ENCODE data around the gene LRBA.
"Not testable (repeated sequence)": the region's sequence is repeated elsewhere in the genome, so short reads cannot be mapped to it uniquely, and the experiment has no call there.

LRBA gene

DNA sequence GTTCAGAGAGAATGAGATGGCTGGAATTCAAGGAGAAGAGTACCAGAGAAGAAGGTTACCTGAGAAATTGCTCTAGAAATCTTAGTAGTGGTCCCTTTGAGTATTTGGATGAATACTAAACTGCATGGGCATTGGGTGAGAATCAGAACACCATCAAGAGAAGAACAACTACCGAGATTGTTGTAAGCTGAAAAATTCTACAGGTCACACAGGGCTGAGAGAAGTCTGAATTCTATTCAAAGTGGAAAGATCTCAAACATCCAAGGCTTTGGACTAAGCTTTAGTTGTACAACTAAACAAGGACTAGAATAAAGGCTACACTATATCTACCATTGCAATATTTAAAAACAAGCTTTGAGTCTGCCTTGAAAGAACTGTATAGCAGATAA is 40.8 kb downstream of the LRBA start:
- DNase-seq = no peak

DNA sequence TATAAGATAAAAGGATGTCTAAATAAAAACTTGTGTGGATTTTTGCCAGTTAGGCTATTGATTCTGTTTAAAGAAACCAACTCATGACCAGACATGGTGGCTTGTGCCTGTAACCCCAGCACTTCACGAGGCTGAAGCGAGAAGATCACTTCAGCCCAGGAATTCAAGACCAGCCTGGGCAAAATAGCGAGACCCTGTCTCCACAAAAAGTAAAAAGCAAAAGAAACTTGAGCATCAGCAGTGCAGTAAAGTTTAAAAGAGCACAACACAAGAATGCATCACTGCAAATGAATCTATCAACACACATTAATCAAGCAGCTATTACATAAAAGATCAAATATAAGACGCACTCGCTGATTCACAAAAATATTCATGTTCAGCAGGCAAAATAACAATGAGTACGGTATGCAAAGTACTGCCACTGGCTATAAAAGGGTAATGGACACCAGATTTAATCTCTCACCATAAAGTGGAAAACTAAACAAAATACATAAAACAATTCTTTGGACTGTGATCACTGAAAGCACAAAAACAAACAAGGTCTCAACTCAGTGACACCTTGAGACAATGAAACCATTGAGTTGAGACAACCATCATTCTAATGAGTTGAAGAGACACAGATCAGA is 41.3 kb downstream of the LRBA start:
- no peak for DNase-seq

DNA sequence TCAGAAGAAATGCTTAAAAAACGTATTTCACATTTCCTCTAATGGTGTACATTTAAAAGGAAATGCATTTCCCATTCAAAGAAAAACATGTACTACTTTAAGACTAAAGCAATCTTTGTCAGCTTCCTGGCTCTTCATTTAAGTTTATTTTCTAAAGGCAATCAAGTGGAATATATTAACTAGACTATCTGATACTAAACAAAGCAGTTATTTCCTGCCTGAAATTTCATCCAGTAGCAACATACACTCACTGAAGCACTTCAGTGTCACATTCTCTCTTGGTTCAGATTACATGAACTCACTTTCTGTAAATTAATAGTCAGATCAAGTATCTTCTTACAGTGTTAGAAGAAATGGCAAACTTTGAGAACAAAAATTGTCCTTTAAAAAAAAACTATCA is 42.5 kb downstream of the LRBA start:
- DNase-seq = no peak

DNA sequence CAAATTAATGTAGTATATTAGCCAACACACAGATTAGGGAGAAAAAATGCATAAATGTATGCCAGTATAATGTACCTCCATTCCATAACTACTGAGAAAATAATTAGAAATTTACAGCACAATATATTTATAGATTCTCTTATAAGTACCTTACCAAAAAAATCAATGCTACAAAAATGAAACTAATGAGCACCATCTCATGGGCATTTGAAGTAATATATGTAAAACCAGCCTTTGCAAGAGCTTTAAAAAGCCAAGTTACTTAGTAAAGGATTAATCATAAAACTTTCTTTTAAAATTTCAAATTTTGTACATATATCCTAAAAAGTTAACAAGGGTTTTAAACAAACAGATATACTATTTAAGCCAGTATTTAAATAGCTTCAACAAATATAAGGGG is 43.2 kb downstream of the LRBA start:
- DNase-seq = no peak

DNA sequence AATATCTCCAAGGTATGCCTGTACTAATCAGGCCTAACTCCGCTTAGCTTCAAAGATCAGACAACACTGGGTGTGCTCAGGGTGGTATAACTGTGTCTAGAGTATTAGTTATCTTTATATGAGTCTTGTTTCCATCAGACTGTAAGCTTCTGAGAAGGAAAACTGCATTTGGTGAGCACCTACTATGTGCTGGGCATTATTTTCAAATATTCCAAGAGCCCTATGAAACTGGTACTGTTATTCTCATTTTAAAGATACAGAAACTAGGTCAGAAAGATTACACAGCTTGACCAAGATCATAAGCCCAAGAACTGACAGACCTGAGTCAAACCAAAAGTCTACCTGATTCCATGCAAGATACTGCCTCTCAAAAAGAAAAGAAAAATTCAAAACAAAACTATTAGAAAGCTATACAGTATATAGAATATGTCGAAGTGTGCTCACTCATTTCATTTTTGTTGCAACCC is 44.4 kb downstream of the LRBA start:
- DNase-seq = no peak

DNA sequence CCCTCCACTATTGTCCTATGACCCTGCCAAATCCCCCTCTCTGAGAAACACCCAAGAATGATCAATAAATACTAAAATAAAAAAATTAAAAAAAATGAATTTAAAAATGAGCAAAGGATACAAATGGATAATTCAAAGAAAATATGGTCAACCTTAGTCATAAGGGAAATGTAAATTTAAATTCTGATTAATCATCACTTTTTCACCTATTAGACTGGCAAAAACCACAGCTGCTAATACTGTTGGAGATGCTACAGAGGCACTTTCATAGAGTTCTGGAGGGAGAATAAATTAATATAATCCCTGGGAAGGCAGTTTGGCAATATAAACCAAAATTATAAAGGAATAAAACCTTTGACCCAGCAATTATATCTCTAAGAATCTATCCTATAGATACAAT is 50.3 kb downstream of the LRBA start:
- no peak for DNase-seq

DNA sequence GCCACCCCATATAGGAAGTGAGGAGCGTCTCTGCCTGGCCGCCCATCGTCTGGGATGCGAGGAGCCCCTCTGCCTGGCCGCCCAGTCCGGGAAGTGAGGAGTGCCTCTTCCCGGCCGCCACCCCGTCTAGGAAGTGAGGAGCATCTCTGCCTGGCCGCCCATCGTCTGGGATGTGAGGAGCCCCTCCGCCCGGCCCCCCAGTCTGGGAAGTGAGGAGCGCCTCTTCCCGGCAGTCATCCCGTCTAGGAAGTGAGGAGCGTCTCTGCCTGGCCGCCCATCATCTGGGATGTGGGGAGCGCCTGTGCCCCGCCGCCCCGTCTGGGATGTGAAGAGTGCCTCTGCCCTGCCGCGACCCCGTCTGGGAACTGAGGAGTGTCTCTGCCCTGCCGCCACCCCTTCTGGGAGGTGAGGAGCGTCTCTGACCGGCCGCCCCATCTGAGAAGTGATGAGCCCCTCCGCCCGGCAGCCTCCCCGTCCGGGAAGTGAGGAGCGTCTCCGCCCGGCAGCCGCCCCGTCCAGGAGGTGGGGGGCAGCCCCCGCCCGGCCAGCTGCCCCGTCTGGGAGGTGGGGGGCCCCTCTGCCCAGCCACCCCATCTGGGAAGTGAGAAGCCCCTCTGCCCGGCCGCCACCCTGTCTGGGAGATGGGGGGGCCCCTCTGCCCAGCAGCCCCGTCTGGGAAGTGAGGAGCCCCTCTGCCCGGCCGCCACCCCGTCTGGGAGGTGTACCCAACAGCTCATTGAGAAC is 51.3 kb downstream of the LRBA start:
- DNase-seq = not testable (repeated sequence)

DNA sequence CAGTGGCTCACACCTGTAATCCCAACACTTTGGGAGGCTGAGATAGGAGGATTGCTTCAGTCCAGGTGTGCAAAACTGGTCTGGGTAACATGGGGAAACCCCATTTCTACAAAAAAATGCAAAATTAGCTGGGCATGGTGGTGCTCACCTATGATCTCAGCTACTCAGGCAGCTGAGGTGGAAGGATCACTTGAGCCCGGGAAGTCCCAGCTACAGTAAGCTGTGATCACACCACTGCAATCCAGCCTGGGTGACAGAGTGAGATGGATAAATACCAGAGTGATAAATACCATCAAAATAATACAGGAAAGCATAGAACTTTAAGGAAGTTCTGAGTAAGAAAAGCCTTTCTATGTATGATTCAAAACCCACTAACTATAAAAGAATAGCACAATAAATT is 52.8 kb downstream of the LRBA start:
- no peak for DNase-seq

DNA sequence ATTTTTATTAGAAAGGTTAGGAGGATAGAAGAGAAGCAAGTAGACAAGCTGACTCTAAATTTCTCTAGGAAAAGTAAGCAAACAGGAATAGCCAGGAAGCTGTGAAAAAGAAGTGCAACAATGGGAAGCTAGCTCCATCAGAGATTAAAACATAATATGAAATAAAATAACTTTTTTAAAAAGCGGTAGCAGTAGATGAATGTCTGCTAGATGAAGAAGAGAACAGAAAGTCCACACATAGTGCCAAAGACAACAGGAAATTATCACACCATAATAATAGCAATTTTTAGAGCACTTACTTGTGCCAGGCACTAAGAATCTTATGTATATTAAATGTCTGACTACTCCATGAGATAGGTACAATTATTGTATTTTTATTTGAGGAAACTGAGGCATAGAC is 53.5 kb downstream of the LRBA start:
- no peak for DNase-seq

DNA sequence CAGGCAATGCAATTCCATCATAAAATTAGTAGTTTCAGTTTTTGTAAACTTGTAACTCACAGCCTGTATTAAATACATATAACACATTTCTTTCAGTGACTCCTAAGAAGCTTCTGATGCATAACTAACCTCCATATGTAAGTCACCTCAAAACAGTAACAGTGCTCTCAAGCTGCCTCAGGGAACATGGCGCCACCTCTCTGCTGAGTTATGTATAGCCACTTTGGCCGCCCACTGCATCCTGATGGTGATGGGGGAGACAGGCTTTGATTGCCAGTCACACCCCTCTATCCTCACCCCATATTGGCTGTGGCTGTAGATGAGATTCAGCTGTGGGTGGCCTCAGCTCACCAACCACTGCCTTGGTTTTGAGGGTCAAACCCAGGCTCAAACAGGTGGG is 54.3 kb downstream of the LRBA start:
- DNase-seq = no peak

DNA sequence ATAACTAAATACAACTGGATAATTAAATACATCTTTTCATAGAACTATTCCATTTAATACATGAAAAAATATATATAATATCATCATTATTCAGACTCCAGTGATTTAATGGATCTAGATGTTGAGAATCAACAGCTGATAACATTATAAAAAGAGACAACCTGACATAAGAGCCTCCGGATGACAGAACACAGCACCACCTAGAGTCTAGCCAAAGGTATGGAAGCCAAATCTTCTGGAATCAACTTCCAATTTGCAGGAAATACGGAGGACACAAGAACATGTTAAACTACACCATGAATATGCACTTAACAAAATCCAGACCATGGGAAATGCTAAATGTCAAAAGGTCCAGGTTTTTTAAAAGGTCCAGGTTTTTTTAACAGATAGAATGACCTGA is 55.0 kb downstream of the LRBA start:
- no peak for DNase-seq

DNA sequence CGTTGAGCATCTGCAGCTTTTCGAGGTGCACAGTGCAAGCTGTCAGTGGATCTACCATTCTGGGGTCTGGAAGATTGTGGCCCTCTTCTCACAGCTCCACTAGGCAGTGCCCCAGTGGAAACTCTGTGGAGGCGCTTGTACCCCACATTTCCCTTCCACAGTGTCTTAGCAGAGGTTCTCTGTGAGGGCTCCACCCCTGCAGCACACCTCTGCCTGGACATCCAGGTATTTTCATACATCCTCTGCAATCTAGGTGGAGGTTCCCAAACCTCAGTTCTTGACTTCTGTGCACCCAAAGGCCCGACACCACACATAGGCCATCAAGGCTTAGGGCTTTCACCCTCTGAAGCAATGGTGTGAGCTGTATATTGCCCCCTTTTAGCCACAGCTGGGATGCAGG is 57.1 kb downstream of the LRBA start:
- not testable (repeated sequence) for DNase-seq

DNA sequence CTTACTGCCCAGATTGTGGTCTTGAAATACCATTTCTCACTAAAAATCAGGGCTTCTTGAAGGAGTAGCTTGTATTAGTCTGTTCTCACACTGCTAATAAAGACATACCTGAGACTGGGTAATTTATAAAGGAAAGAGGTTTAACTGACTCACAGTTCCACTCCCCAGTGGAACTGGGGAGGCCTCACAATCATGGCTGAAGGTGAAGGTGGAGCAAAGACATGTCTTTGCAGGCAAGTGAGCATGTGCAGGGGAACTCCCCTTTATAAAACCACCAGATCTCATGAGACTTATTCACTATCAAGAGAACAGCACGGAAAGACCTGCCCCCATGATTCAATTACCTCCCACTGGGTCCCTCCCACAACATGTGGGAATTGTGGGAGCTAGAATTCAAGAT is 58.0 kb downstream of the LRBA start:
- not testable (repeated sequence) for DNase-seq

DNA sequence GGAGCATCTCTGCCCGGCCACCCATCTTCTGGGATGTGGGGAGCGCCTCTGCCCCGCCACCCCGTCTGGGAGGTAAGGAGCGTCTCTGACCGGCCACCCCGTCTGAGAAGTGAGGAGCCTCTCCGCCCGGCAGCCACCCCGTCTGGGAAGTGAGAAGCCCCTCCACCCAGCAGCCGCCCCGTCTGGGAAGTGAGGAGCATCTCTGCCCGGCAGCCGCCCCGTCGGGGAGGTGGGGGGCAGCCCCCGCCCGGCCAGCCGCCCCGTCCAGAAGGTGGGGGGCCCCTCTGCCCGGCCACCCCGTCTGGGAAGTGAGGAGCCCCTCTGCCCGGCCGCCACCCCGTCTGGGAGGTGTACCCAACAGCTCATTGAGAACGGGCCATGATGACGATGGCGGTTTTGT is 61.2 kb downstream of the LRBA start:
- DNase-seq = not testable (repeated sequence)

DNA sequence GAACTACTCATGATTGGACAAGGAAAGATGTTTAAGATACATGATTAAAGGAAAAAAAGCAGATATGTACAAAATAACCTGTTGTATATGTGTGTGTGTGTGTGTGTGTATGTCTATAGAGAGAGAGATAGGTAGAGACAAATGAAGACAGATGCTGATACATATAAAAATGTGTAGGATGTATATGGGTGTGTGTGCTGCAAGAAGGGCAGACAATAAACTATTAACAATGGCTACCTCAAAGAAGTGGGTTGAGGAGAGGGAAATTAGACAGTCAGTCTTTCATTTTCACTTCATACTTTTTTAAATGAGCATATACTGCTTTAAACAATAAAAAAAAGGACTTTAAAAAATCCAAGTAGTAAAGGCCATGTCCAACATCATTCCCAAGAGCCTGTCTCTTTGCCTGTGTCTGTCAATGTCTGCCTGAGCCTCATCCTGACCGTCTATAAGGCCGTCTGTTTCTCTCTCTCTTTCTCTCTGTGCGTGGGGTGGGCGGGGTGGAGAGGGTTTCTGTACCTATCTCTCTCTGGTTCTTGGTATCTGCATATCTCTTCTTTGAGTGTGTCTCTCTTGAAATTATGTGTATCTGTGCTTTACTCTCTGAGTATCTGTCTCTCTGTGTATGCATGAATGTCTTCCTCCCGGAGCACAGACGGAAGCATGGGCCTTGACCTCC is 62.8 kb downstream of the LRBA start:
- DNase-seq = no peak

DNA sequence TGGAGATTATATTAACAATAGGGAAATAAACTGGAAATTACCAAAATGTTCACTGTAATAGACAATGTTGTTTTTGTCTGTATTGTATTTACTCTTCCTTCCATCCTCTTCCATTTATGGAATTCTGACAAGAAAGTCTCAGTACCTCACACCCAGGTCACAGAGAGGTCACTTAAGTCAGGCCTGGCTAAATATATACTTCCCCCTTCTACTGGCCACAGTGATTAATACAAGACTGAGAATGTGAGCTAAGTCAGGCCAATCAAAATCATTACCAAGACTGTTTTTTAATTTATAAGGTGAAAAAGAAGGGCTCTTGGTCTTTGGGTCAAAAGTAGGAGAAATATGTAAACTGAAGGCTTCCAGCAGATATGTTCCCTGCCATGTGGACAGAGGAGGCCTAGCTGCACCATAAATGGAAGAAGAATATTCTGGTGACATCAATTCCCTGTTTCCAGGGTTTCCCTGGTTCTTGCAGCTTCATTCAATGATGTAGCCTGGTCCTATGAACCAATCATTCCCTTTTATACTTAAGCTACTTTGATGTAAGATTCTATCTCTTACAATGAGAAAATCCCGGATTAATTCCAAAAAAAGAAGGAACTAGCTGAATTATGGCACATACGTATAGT is 64.3 kb downstream of the LRBA start:
- DNase-seq = no peak

DNA sequence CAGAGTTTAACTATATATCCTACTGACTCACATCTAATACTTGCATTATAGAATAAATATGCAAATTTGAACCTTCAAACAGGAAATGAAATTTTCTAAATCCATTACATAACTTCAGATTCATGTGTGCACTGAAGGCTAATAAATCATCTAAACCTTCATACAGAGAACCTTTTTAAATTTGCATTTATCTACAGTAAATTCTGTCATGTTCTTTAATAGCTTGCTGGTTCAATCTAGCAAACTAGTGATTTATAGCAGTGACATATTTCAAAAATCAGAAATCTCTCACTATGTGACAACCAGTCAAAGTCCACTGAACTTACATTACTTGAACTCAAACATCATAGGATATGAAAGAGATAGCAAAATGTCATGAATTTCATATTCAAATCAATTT is 65.1 kb downstream of the LRBA start:
- DNase-seq = no peak

DNA sequence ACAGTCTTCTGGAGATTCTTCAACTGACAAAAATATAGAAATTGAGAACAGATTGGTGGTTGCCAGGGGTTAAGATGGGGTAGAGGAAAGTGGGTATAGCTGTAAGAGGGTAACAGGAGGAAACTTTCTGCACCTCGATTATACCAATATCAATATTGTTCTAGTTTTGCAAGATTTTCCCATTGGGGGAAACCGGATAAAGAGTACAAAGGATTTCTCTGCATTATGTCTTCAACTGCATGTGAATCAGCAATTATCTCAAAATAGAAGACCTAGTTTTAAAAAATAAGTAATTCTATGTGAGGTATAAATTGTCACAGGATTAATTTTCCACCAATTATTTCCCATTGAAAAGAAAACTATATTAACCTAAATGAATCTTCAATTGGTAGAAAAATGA is 65.7 kb downstream of the LRBA start:
- DNase-seq = no peak

DNA sequence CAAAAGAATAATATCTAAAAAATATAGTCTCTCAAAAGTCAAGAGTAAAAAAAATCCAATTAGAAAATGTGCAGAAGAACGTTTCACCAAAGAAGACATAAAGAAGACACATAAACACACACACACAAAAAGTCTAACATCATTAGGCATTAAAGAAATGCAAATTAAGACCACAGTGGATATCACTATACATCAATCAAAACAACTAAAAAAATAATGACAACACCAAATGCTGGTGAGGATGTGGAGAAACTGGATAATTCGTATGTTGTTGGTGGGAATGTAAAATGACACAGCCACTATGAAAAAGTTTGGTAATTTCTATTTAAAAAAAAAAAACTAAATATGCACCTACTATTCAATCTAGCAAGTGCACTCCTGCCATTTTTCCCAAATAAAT is 66.4 kb downstream of the LRBA start:
- no peak for DNase-seq

DNA sequence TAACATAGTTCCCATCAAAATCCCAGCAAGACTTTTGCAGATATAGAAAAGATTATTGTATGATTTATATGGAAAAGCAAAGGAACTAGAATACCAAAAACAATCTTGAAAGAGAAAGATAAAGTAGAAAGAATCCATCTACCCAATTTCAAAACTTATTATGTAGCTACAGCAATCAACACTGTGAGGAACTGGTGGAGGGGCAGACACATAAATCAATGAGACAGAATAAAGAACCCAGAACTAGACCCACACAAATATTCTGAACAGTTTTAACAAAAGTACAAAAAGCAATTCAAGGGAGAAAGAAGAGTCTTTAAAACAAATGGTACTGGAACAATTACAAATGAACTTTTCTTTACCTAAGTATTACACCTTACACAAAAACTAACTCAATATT is 67.0 kb downstream of the LRBA start:
- DNase-seq = no peak

DNA sequence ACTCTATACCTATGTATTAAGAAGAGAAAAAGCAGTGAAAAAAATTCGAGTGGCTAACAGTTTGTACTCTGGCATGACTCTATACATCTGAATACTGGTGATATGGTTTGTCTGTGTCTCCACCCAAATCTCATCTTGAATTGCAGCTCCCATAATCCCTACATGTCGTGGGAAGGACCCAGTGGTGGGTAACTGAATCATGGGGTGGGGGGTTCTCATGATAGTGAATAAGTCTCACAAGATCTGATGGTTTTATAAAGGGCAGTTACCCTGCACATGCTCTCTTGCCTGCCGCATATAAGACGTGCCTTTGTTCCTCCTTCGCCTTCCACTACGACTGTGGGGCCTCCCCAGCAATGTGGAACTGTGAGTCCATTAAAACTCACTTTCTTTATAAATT is 70.4 kb downstream of the LRBA start:
- no peak for DNase-seq

DNA sequence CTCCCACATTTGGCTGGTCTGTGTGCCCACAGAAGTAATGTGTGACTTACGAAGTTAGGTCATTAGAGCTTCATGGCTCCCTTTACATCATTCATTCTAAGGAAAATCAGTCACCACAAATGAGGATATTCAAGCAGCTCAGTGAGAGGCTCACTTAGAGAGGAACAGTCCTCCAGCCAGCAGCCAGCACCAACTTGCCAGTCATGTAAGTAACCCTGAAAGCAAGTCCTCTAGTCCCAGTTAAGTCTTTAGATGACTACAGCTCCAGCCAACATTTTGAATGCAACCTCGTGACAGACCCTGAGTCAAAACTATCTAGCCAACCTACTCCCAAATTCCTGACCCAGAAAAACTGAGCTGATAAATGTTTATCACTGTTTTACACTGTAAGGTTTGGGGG is 71.3 kb downstream of the LRBA start:
- DNase-seq = no peak

DNA sequence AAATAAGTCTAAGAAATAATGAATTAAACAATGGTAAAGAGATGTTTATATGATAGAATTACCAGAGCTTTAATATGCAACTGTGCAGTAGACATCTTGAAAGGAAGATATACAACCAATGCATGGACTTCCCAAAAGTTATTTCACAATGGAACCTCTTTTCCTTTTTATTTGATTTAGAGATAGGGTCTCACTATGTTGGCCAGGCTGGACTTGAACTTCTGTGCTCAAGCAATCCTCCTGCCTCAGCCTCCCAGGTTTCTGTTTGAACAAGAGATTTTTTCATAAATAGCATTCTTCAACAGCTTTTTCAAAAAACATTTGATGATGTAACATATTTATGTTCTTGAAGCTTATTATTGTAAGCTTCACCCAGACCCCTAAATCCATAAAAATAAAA is 72.0 kb downstream of the LRBA start:
- no peak for DNase-seq

DNA sequence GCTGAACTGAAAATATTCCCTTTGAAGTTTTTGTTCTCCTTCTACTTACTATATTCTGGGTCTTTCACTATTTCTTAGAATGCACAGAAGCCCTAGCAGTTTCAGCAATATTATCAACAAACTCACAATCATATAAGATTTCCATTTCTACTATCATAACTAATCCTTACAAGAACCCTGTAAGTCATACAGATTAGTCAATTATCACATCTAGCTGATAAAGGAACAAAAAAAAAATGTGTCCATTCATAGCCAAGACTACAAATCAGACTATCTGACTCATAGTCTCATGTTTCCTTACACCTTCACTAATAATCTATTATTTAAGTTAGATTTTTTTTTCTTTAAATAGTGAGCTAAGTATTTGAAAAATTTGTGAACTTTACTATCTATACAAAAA is 72.5 kb downstream of the LRBA start:
- no peak for DNase-seq

All from midbrain (tissue), 1 donor.